Measurements from ENCODE around the gene ATG9B. TPM values are rescaled to one million over a fixed set of nuclear protein-coding genes. Genes with fewer than 3 reads are reported as not detected.

The ATG9B gene
- total and polyA plus RNA-seq, 2 donors (not counting 1 experiment from before 2014, with no cell fraction given) = 5.1 to 7.2 TPM

GRCh38 chr7:150999497-151000230 is 24.6 kb downstream of the ATG9B start:
- no peak overlapping the region for H3K4me3 Mint-ChIP-seq
- peaks cover 0 to 9% of the 10 kb centered on the region in 2 donors for H3K4me1 ChIP-seq (ENCODE audit: control insufficient read depth in 2 of 2, insufficient read depth in 2 of 2, low read length in 2 of 2)
- ChIA-PET POLR2A (no interaction called here), CTCF (no interaction called here)
- WGBS (ENCODE audit: insufficient coverage) = 79% methylated on average over 5 of the region's 5 CpGs
- no peak overlapping the region for H3K9ac ChIP-seq (ENCODE audit: low read length)
- no peak overlapping the region for H2AFZ ChIP-seq (ENCODE audit: insufficient read depth, low read depth, low read length, poor library complexity, severe bottlenecking)
- peaks cover 0 to 16% (median 0%) of the 10 kb centered on the region in 3 donors for H3K9me3 ChIP-seq (ENCODE audit: control extremely low read depth in 1 of 3, control insufficient read depth in 2 of 3, insufficient read depth in 1 of 3, low read length in 2 of 3)
- DNase-seq (no peak), ATAC-seq (ENCODE audit: low read depth) (no peak)
- no peaks in the 10 kb centered on the region for H3K4me1 Mint-ChIP-seq
- no peak overlapping the region for H3K27ac Mint-ChIP-seq
- H3K27me3 ChIP-seq (replicated peaks in 1 of 4; ENCODE audit: control extremely low read depth in 1 of 4, control insufficient read depth in 3 of 4, insufficient read depth in 4 of 4, low read length in 3 of 4) = peaks cover 0 to 30% (median 4%) of the 10 kb centered on the region in 4 experiments
- no peaks in the 10 kb centered on the region for H3K79me2 ChIP-seq (ENCODE audit: control insufficient read depth, insufficient read depth, low read length)
- no peak overlapping the region for H3K4me3 ChIP-seq (ENCODE audit: control extremely low read depth in 1 of 5, extremely low read depth in 1 of 5, insufficient read depth in 1 of 5, low read depth in 2 of 5, low read length in 4 of 5)
- no peaks in the 10 kb centered on the region for H4K20me1 ChIP-seq (ENCODE audit: control insufficient read depth, insufficient read depth, low read length, poor library complexity, severe bottlenecking)
- no peak for TF ChIP-seq CTCF (IDR thresholded peaks at IDR 0.05)
- no peaks in the 10 kb centered on the region for H3K36me3 ChIP-seq (replicated peaks in 1 of 2; ENCODE audit: control extremely low read depth in 1 of 2, control insufficient read depth in 1 of 2, extremely low read depth in 1 of 2, insufficient read depth in 2 of 2, low read length in 1 of 2)
- H3K9me3 Mint-ChIP-seq (ENCODE audit: insufficient read depth) = no peaks in the 10 kb centered on the region
- intact Hi-C loops (cut with micrococcal nuclease) = no loop called here
- H3K4me2 ChIP-seq (replicated peaks; ENCODE audit: low read depth, low read length, poor library complexity, severe bottlenecking) = no peak overlapping the region
- H3K27me3 Mint-ChIP-seq = peaks cover 14% of the 10 kb centered on the region
- no peak overlapping the region for H3K27ac ChIP-seq (ENCODE audit: low read length in 2 of 2)

- H3K27ac ChIP-seq (ENCODE audit: low read length in 2 of 2) = no peak overlapping the region
- H4K20me1 ChIP-seq (ENCODE audit: control insufficient read depth, insufficient read depth, low read length, poor library complexity, severe bottlenecking) = no peaks in the 10 kb centered on the region
- no peak overlapping the region for H3K27ac Mint-ChIP-seq
- ATAC-seq (ENCODE audit: low read depth) (no peak), DNase-seq (no peak)
- H3K4me1 ChIP-seq (ENCODE audit: control insufficient read depth in 2 of 2, insufficient read depth in 2 of 2, low read length in 2 of 2) = peaks cover 0 to 14% of the 10 kb centered on the region in 2 donors
- no peaks in the 10 kb centered on the region for H3K9me3 Mint-ChIP-seq (ENCODE audit: insufficient read depth)
- H3K9ac ChIP-seq (ENCODE audit: low read length) = no peak overlapping the region
- H3K79me2 ChIP-seq (ENCODE audit: control insufficient read depth, insufficient read depth, low read length) = no peaks in the 10 kb centered on the region
- H3K4me3 ChIP-seq (ENCODE audit: control extremely low read depth in 1 of 5, extremely low read depth in 1 of 5, insufficient read depth in 1 of 5, low read depth in 2 of 5, low read length in 4 of 5) = no peak overlapping the region
- H3K27me3 Mint-ChIP-seq = peaks cover 11% of the 10 kb centered on the region
- H2AFZ ChIP-seq (ENCODE audit: insufficient read depth, low read depth, low read length, poor library complexity, severe bottlenecking) = no peak overlapping the region
- H3K36me3 ChIP-seq (replicated peaks in 1 of 2; ENCODE audit: control extremely low read depth in 1 of 2, control insufficient read depth in 1 of 2, extremely low read depth in 1 of 2, insufficient read depth in 2 of 2, low read length in 1 of 2) = no peaks in the 10 kb centered on the region
- intact Hi-C loops (cut with micrococcal nuclease) = no loop called here
- H3K4me1 Mint-ChIP-seq = peaks cover 3% of the 10 kb centered on the region
- peaks cover 0 to 16% (median 0%) of the 10 kb centered on the region in 3 donors for H3K9me3 ChIP-seq (ENCODE audit: control extremely low read depth in 1 of 3, control insufficient read depth in 2 of 3, insufficient read depth in 1 of 3, low read length in 2 of 3)
- no peak overlapping the region for H3K4me2 ChIP-seq (replicated peaks; ENCODE audit: low read depth, low read length, poor library complexity, severe bottlenecking)
- POLR2A ChIA-PET = no interaction called here
- CTCF ChIA-PET = no interaction called here
- WGBS (ENCODE audit: insufficient coverage) = 88% methylated on average over 10 of the region's 12 CpGs
- TF ChIP-seq CTCF (IDR thresholded peaks at IDR 0.05) (no peak), EZH2 (IDR thresholded peaks at IDR 0.05; ENCODE audit: borderline replicate concordance, insufficient read depth, low read depth, low read length, poor library complexity, severe bottlenecking) (no peak)
- peaks cover 0 to 35% (median 4%) of the 10 kb centered on the region in 4 experiments for H3K27me3 ChIP-seq (replicated peaks in 1 of 4; ENCODE audit: control extremely low read depth in 1 of 4, control insufficient read depth in 3 of 4, insufficient read depth in 4 of 4, low read length in 3 of 4)
- H3K4me3 Mint-ChIP-seq = no peak overlapping the region
These were observed 25.3 kb downstream of the ATG9B start for GRCh38 chr7:150999001-150999400.
